A549 (cell line): ENCODE measurements around the gene PTPRK. TPM values are rescaled to one million over a fixed set of nuclear protein-coding genes. Genes with fewer than 3 reads are reported as not detected.

Source experiments
- ATAC-seq, 2 experiments: fragments of 200-7000 bp in 1 of 2; fragments of >200 bp in 1 of 2; cut with Nextera tagmentation in 1 of 2; cut with Tn5 transposase in 1 of 2; 3 replicates each; pipeline versions ENCODE4 v1.8.0 to v1.9.1; 2018 to 2020; ENCODE audit warnings: mild to moderate bottlenecking in 1 of 2, moderate library complexity in 1 of 2
- CTCF ChIA-PET: fragments of 300-600 bp; sonication (Branson Sonifier 250); formaldehyde crosslinking; extraction: SDS; loops from one replicate; lab custom pipeline; 2021; ENCODE audit warnings: antibody characterized with exemption, inconsistent platforms; lab: Yijun Ruan, JAX
- POLR2A ChIA-PET: fragments of 350-600 bp; formaldehyde crosslinking; extraction: SDS; loops from one replicate; lab custom pipeline; 2021; ENCODE audit warnings: antibody characterized with exemption, inconsistent platforms; lab: Yijun Ruan, JAX
- DNase-seq, 2 experiments: peaks; one replicate each; pipeline versions ENCODE4 v3.0.0 to v3.0.0-alpha.2; 2011 to 2016; ENCODE audit warnings: low read depth in 1 of 2, low spot score in 1 of 2
- FAIRE-seq: peaks from 2 replicates; lab custom pipeline; 2011; peaks lifted over from hg19 to GRCh38; lab: Jason Lieb, UNC
- H3K27ac ChIP-seq, 2 experiments: fragments of >200 bp; sonication (Bioruptor Twin); formaldehyde crosslinking; 3 replicates each; pipeline ENCODE4 v1.5.1; 2016 to 2017
- H3K4me1 ChIP-seq: fragments of >200 bp; sonication (Bioruptor Twin); formaldehyde crosslinking; 3 replicates; pipeline ENCODE4 v1.6.1; 2016
- H3K4me2 ChIP-seq: fragments of >200 bp; sonication (Bioruptor Twin); formaldehyde crosslinking; 3 replicates; pipeline ENCODE4 v1.6.1; 2016
- H3K4me3 ChIP-seq: fragments of >200 bp; sonication (Bioruptor Twin); formaldehyde crosslinking; 3 replicates; pipeline ENCODE4 v1.5.1; 2016
- H3K9me3 ChIP-seq: fragments of >200 bp; sonication (Bioruptor Twin); formaldehyde crosslinking; 3 replicates; pipeline ENCODE4 v1.6.1; 2016
- CBX2 ChIP-seq: fragments of 200-600 bp; sonication (generic); IDR thresholded peaks from 2 replicates; pipeline ENCODE4 v1.6.1; 2016; ENCODE audit warnings: low read depth, mild to moderate bottlenecking, borderline replicate concordance
- CBX8 ChIP-seq: fragments of 200-600 bp; sonication (generic); IDR thresholded peaks from 2 replicates; pipeline ENCODE4 v1.6.1; 2016
- CEBPB ChIP-seq, 2 experiments: fragments of >200 bp in 1 of 2; sonication (Bioruptor Twin) in 1 of 2; formaldehyde crosslinking in 1 of 2; IDR thresholded peaks; 2 replicates each; pipeline ENCODE4 v1.6.1; 2012 to 2016
- CHD2 ChIP-seq: fragments of 150-350 bp; IDR thresholded peaks from 2 replicates; pipeline ENCODE4 v1.6.1; 2014; ENCODE audit warnings: low read length; ENCODE audit not compliant: partially characterized antibody
- CHD4 ChIP-seq: fragments of 200-600 bp; sonication (generic); IDR thresholded peaks from 2 replicates; pipeline ENCODE4 v1.6.1; 2016; ENCODE audit warnings: antibody characterized with exemption, mild to moderate bottlenecking, borderline replicate concordance
- E2F6 ChIP-seq: IDR thresholded peaks from 2 replicates; pipeline ENCODE4 v1.6.1; 2012; ENCODE audit warnings: low read depth, borderline replicate concordance
- EHMT2 ChIP-seq: fragments of 200-600 bp; sonication (generic); IDR thresholded peaks from 2 replicates; pipeline ENCODE4 v1.6.1; 2016; ENCODE audit warnings: antibody characterized with exemption, low read depth, mild to moderate bottlenecking, moderate library complexity
- ESRRA ChIP-seq: fragments of 150-350 bp; IDR thresholded peaks from 2 replicates; pipeline ENCODE4 v1.6.1; 2014; ENCODE audit warnings: mild to moderate bottlenecking, low read length, borderline replicate concordance
- FOSB ChIP-seq: fragments of 250-450 bp; sonication (Bioruptor Pico); IDR thresholded peaks from 2 replicates; pipeline ENCODE4 v1.5.0; 2020; ENCODE audit warnings: mild to moderate bottlenecking, moderate library complexity
- FOSL2 ChIP-seq, 2 experiments: fragments of 450-650 bp in 1 of 2; fragments of >200 bp in 1 of 2; sonication (Bioruptor Twin) in 1 of 2; formaldehyde crosslinking; IDR thresholded peaks; 2 replicates each; pipeline versions ENCODE4 v1.5.0 to v1.6.1; 2016 to 2020; ENCODE audit warnings: mild to moderate bottlenecking in 1 of 2, moderate library complexity in 1 of 2
- FOXS1 ChIP-seq: fragments of 250-450 bp; sonication (Bioruptor Pico); IDR thresholded peaks from 2 replicates; pipeline ENCODE4 v1.5.0; 2020; ENCODE audit warnings: mild to moderate bottlenecking, moderate library complexity
- HEYL ChIP-seq: fragments of 250-450 bp; sonication (Bioruptor Pico); IDR thresholded peaks from 2 replicates; pipeline ENCODE4 v1.8.0; 2021; ENCODE audit warnings: mild to moderate bottlenecking, moderate library complexity
- HMGXB4 ChIP-seq: fragments of 250-450 bp; sonication (Bioruptor Pico); IDR thresholded peaks from 2 replicates; pipeline ENCODE4 v1.5.0; 2021; ENCODE audit warnings: mild to moderate bottlenecking, moderate library complexity, borderline replicate concordance
- HOXB13 ChIP-seq: fragments of 250-450 bp; sonication (Bioruptor Pico); IDR thresholded peaks from 2 replicates; pipeline ENCODE4 v1.5.0; 2020; ENCODE audit warnings: low read depth, mild to moderate bottlenecking, moderate library complexity
- JUN ChIP-seq, 2 experiments: fragments of >200 bp; sonication (Bioruptor Twin); formaldehyde crosslinking; IDR thresholded peaks; 2 replicates in 1 of 2; 3 replicates in 1 of 2; pipeline ENCODE4 v1.6.1; 2016 to 2017
- KDM1A ChIP-seq: fragments of 200-600 bp; sonication (generic); IDR thresholded peaks from 2 replicates; pipeline ENCODE4 v1.6.1; 2016; ENCODE audit warnings: low read depth, mild to moderate bottlenecking
- KDM5A ChIP-seq: fragments of 200-600 bp; sonication (generic); IDR thresholded peaks from 2 replicates; pipeline ENCODE4 v1.6.1; 2016; ENCODE audit warnings: antibody characterized with exemption, mild to moderate bottlenecking
- MAFK ChIP-seq: fragments of 450-650 bp; IDR thresholded peaks from 2 replicates; pipeline ENCODE4 v1.6.1; 2014; ENCODE audit not compliant: partially characterized antibody
- MAZ ChIP-seq: fragments of 150-350 bp; IDR thresholded peaks from 2 replicates; pipeline ENCODE4 v1.6.1; 2014; ENCODE audit warnings: antibody characterized with exemption, low read depth, low read length, borderline replicate concordance
- MYC ChIP-seq: IDR thresholded peaks from 2 replicates; pipeline ENCODE4 v1.6.1; 2012; ENCODE audit warnings: mild to moderate bottlenecking, inconsistent platforms, low read length, improper control_type of control experiment, borderline replicate concordance
- NPAS2 ChIP-seq: fragments of 250-450 bp; sonication (Bioruptor Pico); IDR thresholded peaks from 2 replicates; pipeline ENCODE4 v1.8.0; 2022; ENCODE audit warnings: mild to moderate bottlenecking, moderate library complexity, borderline replicate concordance
- PBX3 ChIP-seq: IDR thresholded peaks from 2 replicates; pipeline ENCODE4 v1.6.1; 2012
- PHF8 ChIP-seq: fragments of 200-600 bp; sonication (generic); IDR thresholded peaks from 2 replicates; pipeline ENCODE4 v1.6.1; 2016; ENCODE audit warnings: low read depth, mild to moderate bottlenecking, antibody characterized with exemption, moderate library complexity, borderline replicate concordance
- POLR2A ChIP-seq: IDR thresholded peaks from 2 replicates; pipeline ENCODE4 v1.6.1; 2012; ENCODE audit warnings: mild to moderate bottlenecking, low read length
- REST ChIP-seq: fragments of 200-600 bp; sonication (generic); IDR thresholded peaks from 2 replicates; pipeline ENCODE4 v1.6.1; 2016; ENCODE audit warnings: antibody characterized with exemption, mild to moderate bottlenecking, moderate library complexity
- SMC3 ChIP-seq: fragments of >200 bp; sonication (Bioruptor Twin); formaldehyde crosslinking; IDR thresholded peaks from 3 replicates; pipeline ENCODE4 v1.6.1; 2018; ENCODE audit warnings: inconsistent platforms
- ZC3H11A ChIP-seq: fragments of 450-650 bp; IDR thresholded peaks from 2 replicates; pipeline ENCODE4 v1.6.1; 2014; ENCODE audit warnings: antibody characterized with exemption, mild to moderate bottlenecking
- ZFP36 ChIP-seq: fragments of 450-650 bp; IDR thresholded peaks from 2 replicates; pipeline ENCODE4 v1.6.1; 2014; ENCODE audit warnings: borderline replicate concordance; ENCODE audit not compliant: partially characterized antibody
- WGBS: methylation state at CpG from one replicate; pipeline ENCODE4 v1.1.6; 2017; ENCODE audit errors: missing lambda C conversion rate; 5-methylcytosine and 5-hydroxymethylcytosine counted together
- polyA plus RNA-seq, 4 experiments: library from polyadenylated mRNA; depleted of rRNA in 3 of 4; stranded (reverse); fragments of >200 nt; fragmentation: RNase III in 1 of 4; extraction: RNeasy Plus Mini Kit Qiagen cat#74134 plus additional on column Dnase treatment in 1 of 4; gene quantifications; 2 replicates in 3 of 4; 3 replicates in 1 of 4; pipeline ENCODE4 v1.2.3, GENCODE V29; 2011 to 2017

Gene PTPRK
- polyA plus RNA-seq, 2 of the 4 experiments (the other 2 are of a cell fraction), result 14.4 to 16.1 TPM

- no peak for DNase-seq
- ChIA-PET CTCF (no interaction called here), POLR2A (no interaction called here)
- no peak for FAIRE-seq
- no peak overlapping the region for H3K27ac ChIP-seq
- no peaks in the 10 kb centered on the region for H3K9me3 ChIP-seq
- no peak for ATAC-seq
- no peak overlapping the region for H3K4me2 ChIP-seq
- no peak overlapping the region for H3K4me3 ChIP-seq
- TF ChIP-seq CBX2 (no peak), CHD2 (no peak), FOSL2 (IDR thresholded peaks at IDR 0.05) (no peak), FOSL2 (CRISPR knock-in tag; IDR thresholded peaks at IDR 0.05) (no peak), CBX8 (no peak), REST (no peak), PBX3 (no peak), HOXB13 (CRISPR knock-in tag) (no peak), ZC3H11A (no peak), CHD4 (no peak), MAFK (no peak), MYC (no peak), KDM5A (no peak), FOSB (CRISPR knock-in tag) (no peak)
- H3K4me1 ChIP-seq, result no peaks in the 10 kb centered on the region
- 68% methylated on average over 1 of the region's 1 CpG for WGBS
Measured at GRCh38 chr6:127992144-127992543, 528.3 kb downstream of the PTPRK start.

- WGBS, result 96% methylated on average over 1 of the region's 1 CpG
- no peak overlapping the region for H3K4me3 ChIP-seq
- no peak for DNase-seq
- no peak overlapping the region for H3K27ac ChIP-seq
- no peak overlapping the region for H3K4me2 ChIP-seq
- H3K4me1 ChIP-seq, result no peaks in the 10 kb centered on the region
- FAIRE-seq, result no peak
- POLR2A ChIA-PET, result no interaction called here
- CTCF ChIA-PET, result no interaction called here
- TF ChIP-seq SMC3 (no peak), CEBPB (IDR thresholded peaks at IDR 0.05) (no peak), JUN (IDR thresholded peaks at IDR 0.05) (no peak), CHD2 (no peak), MAZ (no peak)
- no peaks in the 10 kb centered on the region for H3K9me3 ChIP-seq
- no peak for ATAC-seq
Measured at GRCh38 chr6:127990074-127990473, 530.3 kb downstream of the PTPRK start.

GRCh38 chr6:127980996-127981395 is 539.4 kb downstream of the PTPRK start:
- FAIRE-seq, result no peak
- Histone ChIP-seq H3K4me1 (no peaks in the 10 kb centered on the region), H3K4me2 (no peak overlapping the region), H3K9me3 (no peaks in the 10 kb centered on the region), H3K4me3 (no peak overlapping the region), H3K27ac (no peak overlapping the region)
- DNase-seq, result no peak
- POLR2A ChIA-PET, result no interaction called here
- ATAC-seq, result no peak
- CTCF ChIA-PET, result no interaction called here
- 91% methylated on average over 5 of the region's 5 CpGs for WGBS
- TF ChIP-seq FOXS1 (CRISPR knock-in tag), result no peak
- TF ChIP-seq CHD4, result no peak
- no peak for TF ChIP-seq CHD2
- no peak for TF ChIP-seq KDM1A
- TF ChIP-seq PHF8, result no peak
- no peak for TF ChIP-seq NPAS2 (CRISPR knock-in tag)
- TF ChIP-seq ZFP36, result no peak
- no peak for TF ChIP-seq E2F6
- TF ChIP-seq HEYL (CRISPR knock-in tag), result no peak
- no peak for TF ChIP-seq CBX8
- TF ChIP-seq MYC, result no peak
- no peak for TF ChIP-seq POLR2A
- no peak for TF ChIP-seq HMGXB4 (CRISPR knock-in tag)
- TF ChIP-seq FOSL2 (IDR thresholded peaks at IDR 0.05), result no peak
- TF ChIP-seq FOSL2 (CRISPR knock-in tag; IDR thresholded peaks at IDR 0.05), result no peak
- no peak for TF ChIP-seq HOXB13 (CRISPR knock-in tag)
- no peak for TF ChIP-seq EHMT2
- TF ChIP-seq ESRRA, result no peak
